Measurements from ENCODE around the gene AQP2.

Gene AQP2

DNA sequence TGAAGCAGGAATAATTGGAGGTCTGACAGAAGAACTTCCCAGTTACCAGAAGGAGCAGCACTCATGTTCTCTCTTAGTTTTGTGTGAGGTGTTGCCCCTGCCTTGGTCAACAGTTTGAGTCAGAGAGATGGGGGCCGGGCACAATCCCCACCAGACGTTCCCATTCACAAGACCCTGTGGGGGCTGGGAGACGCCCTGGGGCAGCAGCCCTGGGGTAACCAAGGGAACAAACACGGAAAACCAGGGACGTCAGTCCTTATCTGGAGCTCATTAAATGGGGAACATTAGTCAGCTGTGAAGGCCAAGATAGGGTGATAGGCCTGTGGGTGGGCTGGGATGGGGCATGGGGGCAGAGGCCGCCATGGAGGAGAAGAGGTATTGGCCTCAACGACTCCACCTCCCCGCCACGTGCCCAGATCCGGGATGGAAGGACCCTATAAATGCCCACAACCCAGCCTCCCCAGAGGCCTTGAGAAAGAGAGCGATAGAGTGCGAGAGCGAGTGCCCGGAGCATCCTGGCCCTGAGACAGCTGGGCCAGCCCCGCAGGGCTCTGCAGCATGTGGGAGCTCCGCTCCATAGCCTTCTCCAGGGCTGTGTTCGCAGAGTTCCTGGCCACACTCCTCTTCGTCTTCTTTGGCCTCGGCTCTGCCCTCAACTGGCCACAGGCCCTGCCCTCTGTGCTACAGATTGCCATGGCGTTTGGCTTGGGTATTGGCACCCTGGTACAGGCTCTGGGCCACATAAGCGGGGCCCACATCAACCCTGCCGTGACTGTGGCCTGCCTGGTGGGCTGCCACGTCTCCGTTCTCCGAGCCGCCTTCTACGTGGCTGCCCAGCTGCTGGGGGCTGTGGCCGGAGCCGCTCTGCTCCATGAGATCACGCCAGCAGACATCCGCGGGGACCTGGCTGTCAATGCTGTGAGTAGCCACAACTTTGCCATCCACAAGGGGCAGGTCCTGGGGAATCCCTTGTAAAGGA lies at the start of gene AQP2:
TSS of gene AQP2 (plus strand) at position 465 of the 979 bp plus-strand sequence. CDS start at position 559, 94 bp downstream.
- TF ChIP-seq EZH2 (IDR thresholded peaks at IDR 0.05; ENCODE audit: borderline replicate concordance, low read length) = no peak
- TF ChIP-seq, protein P1, sequence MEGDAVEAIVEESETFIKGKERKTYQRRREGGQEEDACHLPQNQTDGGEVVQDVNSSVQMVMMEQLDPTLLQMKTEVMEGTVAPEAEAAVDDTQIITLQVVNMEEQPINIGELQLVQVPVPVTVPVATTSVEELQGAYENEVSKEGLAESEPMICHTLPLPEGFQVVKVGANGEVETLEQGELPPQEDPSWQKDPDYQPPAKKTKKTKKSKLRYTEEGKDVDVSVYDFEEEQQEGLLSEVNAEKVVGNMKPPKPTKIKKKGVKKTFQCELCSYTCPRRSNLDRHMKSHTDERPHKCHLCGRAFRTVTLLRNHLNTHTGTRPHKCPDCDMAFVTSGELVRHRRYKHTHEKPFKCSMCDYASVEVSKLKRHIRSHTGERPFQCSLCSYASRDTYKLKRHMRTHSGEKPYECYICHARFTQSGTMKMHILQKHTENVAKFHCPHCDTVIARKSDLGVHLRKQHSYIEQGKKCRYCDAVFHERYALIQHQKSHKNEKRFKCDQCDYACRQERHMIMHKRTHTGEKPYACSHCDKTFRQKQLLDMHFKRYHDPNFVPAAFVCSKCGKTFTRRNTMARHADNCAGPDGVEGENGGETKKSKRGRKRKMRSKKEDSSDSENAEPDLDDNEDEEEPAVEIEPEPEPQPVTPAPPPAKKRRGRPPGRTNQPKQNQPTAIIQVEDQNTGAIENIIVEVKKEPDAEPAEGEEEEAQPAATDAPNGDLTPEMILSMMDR (IDR thresholded peaks at IDR 0.05; ENCODE audit: low read length) = no peak
- Histone ChIP-seq H3K4me2 (ENCODE audit: low read length) (no peak within 1 kb of the TSS), H3K27me3 (ENCODE audit: insufficient read depth, low read length) (peaks cover 5% of the 10 kb centered on the region), H3K9ac (ENCODE audit: low read length) (no peak within 1 kb of the TSS), H3K9me3 (ENCODE audit: low read length) (no peaks in the 10 kb centered on the region), H3K36me3 (ENCODE audit: insufficient read depth, low read length) (no peaks in the 10 kb centered on the region), H2AFZ (ENCODE audit: low read length) (no peak within 1 kb of the TSS), H3K27ac (ENCODE audit: low read depth, low read length, poor library complexity, severe bottlenecking) (no peak within 1 kb of the TSS), H3K9me2 (ENCODE audit: low read depth, low read length) (no peaks in the 10 kb centered on the region), H3K4me3 (ENCODE audit: low read depth, low read length, poor library complexity, severe bottlenecking) (no peak within 1 kb of the TSS), H3K4me1 (ENCODE audit: insufficient read depth, low read length, severe bottlenecking) (no peaks in the 10 kb centered on the region), H3F3A (ENCODE audit: insufficient read depth, low read length) (no peaks in the 10 kb centered on the region), H4K20me1 (ENCODE audit: insufficient read depth, low read length) (no peaks in the 10 kb centered on the region), H3K79me2 (ENCODE audit: insufficient read depth, low read length) (no peaks in the 10 kb centered on the region)

GRCh38 chr12:49901026-49901425 lies 49.5 kb upstream of the AQP2 start:
- Histone ChIP-seq H3K27me3 (ENCODE audit: insufficient read depth, low read length) (peaks cover 4% of the 10 kb centered on the region; the same call in 1 of the 2 replicates), H3K9me2 (ENCODE audit: low read depth, low read length) (no peaks in the 10 kb centered on the region), H4K20me1 (ENCODE audit: insufficient read depth, low read length) (no peaks in the 10 kb centered on the region), H3K4me2 (ENCODE audit: low read length) (no peak overlapping the region), H3K4me3 (ENCODE audit: low read depth, low read length, poor library complexity, severe bottlenecking) (no peak overlapping the region), H3K36me3 (ENCODE audit: insufficient read depth, low read length) (no peaks in the 10 kb centered on the region), H3K9ac (ENCODE audit: low read length) (no peak overlapping the region), H2AFZ (ENCODE audit: low read length) (no peak overlapping the region), H3F3A (ENCODE audit: insufficient read depth, low read length) (no peaks in the 10 kb centered on the region), H3K79me2 (ENCODE audit: insufficient read depth, low read length) (no peaks in the 10 kb centered on the region), H3K9me3 (ENCODE audit: low read length) (no peaks in the 10 kb centered on the region), H3K4me1 (ENCODE audit: insufficient read depth, low read length, severe bottlenecking) (no peaks in the 10 kb centered on the region), H3K27ac (ENCODE audit: low read depth, low read length, poor library complexity, severe bottlenecking) (no peak overlapping the region)
- no peak for TF ChIP-seq EZH2 (IDR thresholded peaks at IDR 0.05; ENCODE audit: borderline replicate concordance, low read length)
- TF ChIP-seq, protein P1 (IDR thresholded peaks at IDR 0.05; ENCODE audit: low read length) = no peak

DNA sequence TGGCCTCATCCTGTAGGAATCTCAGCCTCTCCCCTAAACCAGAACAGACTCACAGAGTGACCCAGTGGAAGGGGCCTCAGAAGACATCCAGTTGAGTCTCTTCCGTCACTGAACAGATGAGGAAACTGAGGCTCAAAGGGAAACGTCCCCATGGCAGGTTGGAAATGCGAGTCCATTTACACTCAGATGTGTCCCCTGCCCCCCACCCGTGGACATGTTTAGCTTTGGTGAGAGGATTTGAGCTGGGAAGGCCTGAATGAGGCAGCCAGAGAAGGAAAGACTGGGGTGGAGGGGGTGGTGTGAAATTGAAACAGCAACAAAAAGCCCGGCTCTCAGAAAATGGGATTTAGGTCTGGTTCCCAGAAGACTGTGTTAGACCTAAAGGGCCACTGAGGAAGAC lies 48.6 kb upstream of the AQP2 start:
- H3K9me2 ChIP-seq (ENCODE audit: low read depth, low read length) = no peaks in the 10 kb centered on the region
- H3F3A ChIP-seq (ENCODE audit: insufficient read depth, low read length) = no peaks in the 10 kb centered on the region
- H3K4me2 ChIP-seq (ENCODE audit: low read length) = no peak overlapping the region
- no peak overlapping the region for H3K27ac ChIP-seq (ENCODE audit: low read depth, low read length, poor library complexity, severe bottlenecking)
- no peaks in the 10 kb centered on the region for H3K4me1 ChIP-seq (ENCODE audit: insufficient read depth, low read length, severe bottlenecking)
- H3K9ac ChIP-seq (ENCODE audit: low read length) = no peak overlapping the region
- H2AFZ ChIP-seq (ENCODE audit: low read length) = no peak overlapping the region
- TF ChIP-seq EZH2 (IDR thresholded peaks at IDR 0.05; ENCODE audit: borderline replicate concordance, low read length) = no peak
- TF ChIP-seq, protein P1 (IDR thresholded peaks at IDR 0.05; ENCODE audit: low read length) = no peak
- H3K4me3 ChIP-seq (ENCODE audit: low read depth, low read length, poor library complexity, severe bottlenecking) = no peak overlapping the region
- H3K36me3 ChIP-seq (ENCODE audit: insufficient read depth, low read length) = no peaks in the 10 kb centered on the region
- H3K9me3 ChIP-seq (ENCODE audit: low read length) = no peaks in the 10 kb centered on the region
- no peaks in the 10 kb centered on the region for H4K20me1 ChIP-seq (ENCODE audit: insufficient read depth, low read length)
- H3K27me3 ChIP-seq (ENCODE audit: insufficient read depth, low read length) = peaks cover 4% of the 10 kb centered on the region; the same call in 1 of the 2 replicates
- H3K79me2 ChIP-seq (ENCODE audit: insufficient read depth, low read length) = no peaks in the 10 kb centered on the region

Measured in OCI-LY1 (cell line).